ENCODE data around the gene VAT1L.

DNA sequence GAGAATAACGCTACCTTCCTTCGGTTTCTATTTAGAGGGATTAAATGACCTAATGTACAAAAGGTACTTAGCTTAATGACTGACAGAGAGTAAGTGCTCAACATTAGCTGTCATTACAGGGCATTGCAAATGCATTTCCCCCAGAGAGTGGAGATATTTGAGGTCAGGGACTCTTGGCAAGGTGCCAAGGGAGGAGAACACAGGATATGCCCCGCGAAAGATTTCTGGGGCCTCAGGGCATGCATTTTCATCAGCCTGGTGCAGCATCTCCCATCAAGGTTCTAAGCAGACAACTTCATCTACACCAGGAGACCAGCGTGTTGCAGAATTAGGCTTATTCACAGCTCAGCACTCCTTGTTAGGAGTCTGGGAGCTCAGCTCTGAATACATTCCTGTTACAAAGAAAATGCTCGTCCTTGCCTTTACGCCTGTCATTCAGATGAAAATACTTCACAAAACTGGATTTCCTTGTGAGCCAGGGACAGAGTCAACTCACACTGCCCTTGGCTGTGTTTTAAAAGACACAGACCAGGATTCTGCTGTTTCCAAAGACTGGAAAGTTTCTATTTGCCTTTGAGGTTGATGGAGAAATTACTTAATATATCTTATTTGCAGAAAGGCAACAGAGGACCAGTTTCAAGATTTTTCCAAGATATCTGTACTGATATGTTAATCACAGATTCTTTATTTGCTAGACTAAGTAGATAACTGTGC lies 108.2 kb downstream of the VAT1L start:
- TF ChIP-seq CTCF (IDR thresholded peaks at IDR 0.05; ENCODE audit: extremely low read depth in 1 of 2, insufficient read depth in 1 of 2, low read depth in 1 of 2, low read length in 2 of 2): no peak
- TF ChIP-seq FOS (IDR thresholded peaks at IDR 0.05; ENCODE audit: borderline replicate concordance, insufficient read depth, low read length): no peak
- no peak for TF ChIP-seq POLR2A (IDR thresholded peaks at IDR 0.05; ENCODE audit: low read depth, low read length)
- no peak for TF ChIP-seq EZH2 (IDR thresholded peaks at IDR 0.05; ENCODE audit: borderline replicate concordance, low read depth, low read length, severe bottlenecking)
